Measurements from ENCODE around the gene COL9A2. TPM values are rescaled to one million over a fixed set of nuclear protein-coding genes. Genes with fewer than 3 reads are reported as not detected.

The COL9A2 gene
- polyA plus RNA-seq, 1 donor from 2014 or later, result 2.3 TPM

DNA sequence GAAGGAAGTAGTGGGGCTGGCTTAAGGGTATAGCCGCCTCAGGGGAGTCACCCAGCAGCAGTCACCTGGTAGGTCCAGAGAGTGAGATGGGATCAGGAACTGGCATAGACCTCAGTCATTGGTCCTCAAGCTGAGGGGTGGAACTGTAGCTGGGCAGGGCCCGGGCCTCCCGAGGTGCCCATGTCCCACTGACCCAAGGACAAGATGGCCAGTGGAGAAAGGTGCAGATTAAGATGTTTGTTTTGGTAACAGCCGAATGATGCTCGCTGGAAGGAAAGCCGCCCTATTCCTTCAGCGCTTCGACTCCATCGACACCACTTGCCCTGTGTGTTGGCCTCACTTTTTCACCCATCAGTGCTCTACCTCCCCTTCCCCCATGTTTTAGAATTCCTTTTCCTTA, 16.4 kb downstream of the COL9A2 start:
- Histone ChIP-seq H3K4me2 (ENCODE audit: low read length) (no peak overlapping the region), H3K9ac (ENCODE audit: low read length) (no peak overlapping the region), H3K79me2 (replicated peaks; ENCODE audit: insufficient read depth, low read length) (no peaks in the 10 kb centered on the region), H4K20me1 (ENCODE audit: insufficient read depth) (no peaks in the 10 kb centered on the region), H3K9me3 (ENCODE audit: low read length) (no peaks in the 10 kb centered on the region), H3F3A (ENCODE audit: insufficient read depth, low read length, poor library complexity, severe bottlenecking) (no peaks in the 10 kb centered on the region), H3K27ac (ENCODE audit: low read length) (no peak overlapping the region), H3K4me3 (ENCODE audit: low read length) (no peak overlapping the region), H3K9me2 (ENCODE audit: insufficient read depth, low read length) (no peaks in the 10 kb centered on the region), H3K36me3 (ENCODE audit: insufficient read depth, low read length) (no peaks in the 10 kb centered on the region), H2AFZ (ENCODE audit: low read depth, low read length) (no peak overlapping the region), H3K27me3 (ENCODE audit: insufficient read depth, low read depth, low read length) (no peaks in the 10 kb centered on the region)
- TF ChIP-seq EZH2 (IDR thresholded peaks at IDR 0.05; ENCODE audit: borderline replicate concordance, insufficient read depth, low read length, poor library complexity, severe bottlenecking) (no peak), POLR2AphosphoS5 (IDR thresholded peaks at IDR 0.05) (no peak), SMC3 (conservative IDR thresholded peaks at IDR 0.05; ENCODE audit: poor library complexity) (no peak), TAF1 (IDR thresholded peaks at IDR 0.05; ENCODE audit: low read depth) (no peak), EP300 (conservative IDR thresholded peaks at IDR 0.05; ENCODE audit: poor library complexity, severe bottlenecking) (no peak), RAD21 (conservative IDR thresholded peaks at IDR 0.05) (no peak), MXI1 (conservative IDR thresholded peaks at IDR 0.05; ENCODE audit: poor library complexity, severe bottlenecking) (no peak)
- TF ChIP-seq, protein P1, sequence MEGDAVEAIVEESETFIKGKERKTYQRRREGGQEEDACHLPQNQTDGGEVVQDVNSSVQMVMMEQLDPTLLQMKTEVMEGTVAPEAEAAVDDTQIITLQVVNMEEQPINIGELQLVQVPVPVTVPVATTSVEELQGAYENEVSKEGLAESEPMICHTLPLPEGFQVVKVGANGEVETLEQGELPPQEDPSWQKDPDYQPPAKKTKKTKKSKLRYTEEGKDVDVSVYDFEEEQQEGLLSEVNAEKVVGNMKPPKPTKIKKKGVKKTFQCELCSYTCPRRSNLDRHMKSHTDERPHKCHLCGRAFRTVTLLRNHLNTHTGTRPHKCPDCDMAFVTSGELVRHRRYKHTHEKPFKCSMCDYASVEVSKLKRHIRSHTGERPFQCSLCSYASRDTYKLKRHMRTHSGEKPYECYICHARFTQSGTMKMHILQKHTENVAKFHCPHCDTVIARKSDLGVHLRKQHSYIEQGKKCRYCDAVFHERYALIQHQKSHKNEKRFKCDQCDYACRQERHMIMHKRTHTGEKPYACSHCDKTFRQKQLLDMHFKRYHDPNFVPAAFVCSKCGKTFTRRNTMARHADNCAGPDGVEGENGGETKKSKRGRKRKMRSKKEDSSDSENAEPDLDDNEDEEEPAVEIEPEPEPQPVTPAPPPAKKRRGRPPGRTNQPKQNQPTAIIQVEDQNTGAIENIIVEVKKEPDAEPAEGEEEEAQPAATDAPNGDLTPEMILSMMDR (IDR thresholded peaks at IDR 0.05; ENCODE audit: poor library complexity, severe bottlenecking), result no peak
- TF ChIP-seq, protein P2, sequence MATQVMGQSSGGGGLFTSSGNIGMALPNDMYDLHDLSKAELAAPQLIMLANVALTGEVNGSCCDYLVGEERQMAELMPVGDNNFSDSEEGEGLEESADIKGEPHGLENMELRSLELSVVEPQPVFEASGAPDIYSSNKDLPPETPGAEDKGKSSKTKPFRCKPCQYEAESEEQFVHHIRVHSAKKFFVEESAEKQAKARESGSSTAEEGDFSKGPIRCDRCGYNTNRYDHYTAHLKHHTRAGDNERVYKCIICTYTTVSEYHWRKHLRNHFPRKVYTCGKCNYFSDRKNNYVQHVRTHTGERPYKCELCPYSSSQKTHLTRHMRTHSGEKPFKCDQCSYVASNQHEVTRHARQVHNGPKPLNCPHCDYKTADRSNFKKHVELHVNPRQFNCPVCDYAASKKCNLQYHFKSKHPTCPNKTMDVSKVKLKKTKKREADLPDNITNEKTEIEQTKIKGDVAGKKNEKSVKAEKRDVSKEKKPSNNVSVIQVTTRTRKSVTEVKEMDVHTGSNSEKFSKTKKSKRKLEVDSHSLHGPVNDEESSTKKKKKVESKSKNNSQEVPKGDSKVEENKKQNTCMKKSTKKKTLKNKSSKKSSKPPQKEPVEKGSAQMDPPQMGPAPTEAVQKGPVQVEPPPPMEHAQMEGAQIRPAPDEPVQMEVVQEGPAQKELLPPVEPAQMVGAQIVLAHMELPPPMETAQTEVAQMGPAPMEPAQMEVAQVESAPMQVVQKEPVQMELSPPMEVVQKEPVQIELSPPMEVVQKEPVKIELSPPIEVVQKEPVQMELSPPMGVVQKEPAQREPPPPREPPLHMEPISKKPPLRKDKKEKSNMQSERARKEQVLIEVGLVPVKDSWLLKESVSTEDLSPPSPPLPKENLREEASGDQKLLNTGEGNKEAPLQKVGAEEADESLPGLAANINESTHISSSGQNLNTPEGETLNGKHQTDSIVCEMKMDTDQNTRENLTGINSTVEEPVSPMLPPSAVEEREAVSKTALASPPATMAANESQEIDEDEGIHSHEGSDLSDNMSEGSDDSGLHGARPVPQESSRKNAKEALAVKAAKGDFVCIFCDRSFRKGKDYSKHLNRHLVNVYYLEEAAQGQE (IDR thresholded peaks at IDR 0.05; ENCODE audit: borderline replicate concordance), result no peak

DNA sequence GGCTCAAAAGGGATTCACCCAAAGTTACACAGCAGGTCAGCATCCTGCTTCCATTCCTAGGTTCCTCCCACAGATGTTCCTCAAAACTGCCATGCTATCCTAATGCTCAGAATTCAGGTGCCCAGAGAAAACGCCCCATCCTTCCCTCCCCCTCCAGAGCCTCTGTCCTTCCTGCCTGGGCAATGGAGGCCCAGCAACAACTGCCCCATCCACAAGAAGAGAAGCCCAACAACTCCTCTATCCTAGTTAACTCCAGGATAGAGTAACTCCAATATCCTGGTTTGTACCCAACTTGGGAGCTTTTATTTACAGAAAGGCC, 16.9 kb downstream of the COL9A2 start:
- Histone ChIP-seq H3K79me2 (replicated peaks; ENCODE audit: insufficient read depth, low read length) (no peaks in the 10 kb centered on the region), H3K27ac (ENCODE audit: low read length) (no peak overlapping the region), H3F3A (ENCODE audit: insufficient read depth, low read length, poor library complexity, severe bottlenecking) (no peaks in the 10 kb centered on the region)

More for the DNA sequence above, 16.9 kb downstream of the COL9A2 start:
- H3K36me3 ChIP-seq (ENCODE audit: insufficient read depth, low read length), result no peaks in the 10 kb centered on the region
- H3K9me3 ChIP-seq (ENCODE audit: low read length), result no peaks in the 10 kb centered on the region
- H4K20me1 ChIP-seq (ENCODE audit: insufficient read depth), result no peaks in the 10 kb centered on the region
- no peaks in the 10 kb centered on the region for H3K27me3 ChIP-seq (ENCODE audit: insufficient read depth, low read depth, low read length)
- no peak overlapping the region for H3K4me3 ChIP-seq (ENCODE audit: low read length)
- no peak overlapping the region for H3K9ac ChIP-seq (ENCODE audit: low read length)
- no peaks in the 10 kb centered on the region for H3K9me2 ChIP-seq (ENCODE audit: insufficient read depth, low read length)
- H3K4me2 ChIP-seq (ENCODE audit: low read length), result no peak overlapping the region
- H2AFZ ChIP-seq (ENCODE audit: low read depth, low read length), result no peak overlapping the region
- no peak for TF ChIP-seq SMC3 (conservative IDR thresholded peaks at IDR 0.05; ENCODE audit: poor library complexity)
- no peak for TF ChIP-seq TAF1 (IDR thresholded peaks at IDR 0.05; ENCODE audit: low read depth)
- no peak for TF ChIP-seq MXI1 (conservative IDR thresholded peaks at IDR 0.05; ENCODE audit: poor library complexity, severe bottlenecking)

Data from neural cell (in vitro differentiated cells).